ENCODE data around the gene DLGAP1.

DLGAP1 gene

DNA sequence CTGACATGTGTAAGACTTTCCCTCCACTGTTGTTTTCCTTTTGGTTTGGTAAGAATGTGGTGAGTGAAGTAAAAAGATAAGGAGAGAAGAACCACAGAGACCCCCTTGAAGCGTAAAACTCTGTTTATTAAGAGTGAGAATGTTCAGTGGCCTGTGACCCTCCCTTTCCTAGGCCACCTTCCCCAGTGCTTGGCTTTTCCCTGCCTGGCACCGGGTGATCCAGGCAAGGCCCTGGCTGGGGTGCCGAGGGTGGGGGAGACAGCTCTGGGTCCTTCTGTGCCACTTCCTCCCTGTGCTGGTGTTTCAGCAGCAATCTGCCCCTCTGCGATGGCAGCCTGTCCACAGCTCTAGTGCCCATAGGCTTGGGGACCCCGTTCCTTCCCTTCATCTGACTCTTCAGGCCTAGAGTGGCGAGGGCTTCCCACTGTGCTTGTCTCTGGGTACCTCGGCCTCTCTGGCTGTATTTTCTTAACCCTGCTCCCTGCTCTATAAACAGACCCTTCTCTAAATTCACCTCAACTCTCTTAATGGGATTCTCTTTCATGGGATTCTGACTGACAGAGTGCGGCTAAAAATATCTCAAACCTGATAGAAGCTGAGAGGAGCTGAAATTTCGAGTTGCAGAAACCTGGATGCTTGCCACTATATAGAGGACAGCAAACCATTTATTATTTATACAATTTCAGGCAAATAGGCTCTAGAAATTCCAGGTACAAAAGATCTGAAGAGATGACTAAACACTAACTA lies 461.0 kb downstream of the DLGAP1 start:
- H3K27ac ChIP-seq (ENCODE audit: low read depth, low read length): no peak overlapping the region
- no peaks in the 10 kb centered on the region for H3K9me3 ChIP-seq (ENCODE audit: control insufficient read depth in 1 of 2, low read length in 2 of 2)
- no peak overlapping the region for H3K9ac ChIP-seq (ENCODE audit: low read depth in 1 of 2, low read length in 2 of 2)
- no peaks in the 10 kb centered on the region for H3K36me3 ChIP-seq (ENCODE audit: control insufficient read depth in 1 of 2, insufficient read depth in 2 of 2, low read length in 2 of 2)
- no peaks in the 10 kb centered on the region for H3K27me3 ChIP-seq (ENCODE audit: control insufficient read depth in 1 of 2, insufficient read depth in 2 of 2, low read length in 2 of 2)
- no peak overlapping the region for H3K4me3 ChIP-seq (ENCODE audit: low read depth in 1 of 2, low read length in 2 of 2)
- no peaks in the 10 kb centered on the region for H3K4me1 ChIP-seq (ENCODE audit: control insufficient read depth in 1 of 2, insufficient read depth in 2 of 2, low read length in 2 of 2)

DNA sequence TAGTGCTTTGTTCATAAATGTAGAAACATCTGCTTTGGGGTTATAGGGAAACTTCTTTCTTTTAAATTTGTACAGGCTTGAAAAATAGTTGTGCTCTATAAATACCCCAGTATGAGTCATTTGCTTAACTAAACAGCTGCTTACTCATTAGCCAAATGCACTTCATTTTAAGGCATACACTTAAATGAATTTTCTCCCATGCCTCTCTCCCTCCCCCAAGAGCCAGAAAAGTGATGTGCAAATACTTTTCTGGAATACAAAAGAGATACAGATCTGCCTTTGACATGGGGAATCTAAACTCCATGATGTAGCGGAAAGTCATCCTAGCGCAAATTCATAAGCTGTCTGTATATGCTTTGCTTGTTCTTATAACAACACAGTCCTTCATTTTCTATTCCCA lies 469.4 kb downstream of the DLGAP1 start:
- Histone ChIP-seq H3K4me1 (ENCODE audit: control insufficient read depth in 1 of 2, insufficient read depth in 2 of 2, low read length in 2 of 2) (peaks cover 0 to 12% of the 10 kb centered on the region in 2 donors), H3K4me3 (ENCODE audit: low read depth in 1 of 2, low read length in 2 of 2) (no peak overlapping the region), H3K36me3 (ENCODE audit: control insufficient read depth in 1 of 2, insufficient read depth in 2 of 2, low read length in 2 of 2) (no peaks in the 10 kb centered on the region), H3K9ac (ENCODE audit: low read depth in 1 of 2, low read length in 2 of 2) (no peak overlapping the region), H3K27me3 (ENCODE audit: control insufficient read depth in 1 of 2, insufficient read depth in 2 of 2, low read length in 2 of 2) (no peaks in the 10 kb centered on the region), H3K27ac (ENCODE audit: low read depth, low read length) (no peak overlapping the region), H3K9me3 (ENCODE audit: control insufficient read depth in 1 of 2, low read length in 2 of 2) (no peaks in the 10 kb centered on the region)

DNA sequence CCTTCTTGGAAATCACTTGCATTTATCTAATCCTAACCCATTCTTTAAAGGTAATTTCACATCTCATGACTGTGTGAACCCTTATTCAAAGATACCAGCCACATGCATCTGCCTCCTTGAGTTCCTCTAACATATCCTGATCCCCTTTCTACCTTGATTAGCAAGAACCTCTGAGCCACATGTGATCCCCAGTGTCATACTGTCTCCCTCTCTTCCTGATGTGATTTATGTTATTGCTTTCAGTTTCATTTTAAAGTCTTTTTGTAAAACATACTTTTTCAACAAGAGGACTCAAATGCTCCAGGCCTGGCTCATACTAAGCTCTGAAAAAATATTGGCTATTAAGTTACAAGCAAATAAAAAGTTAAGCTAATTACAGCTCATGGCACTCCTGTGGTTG lies 470.1 kb downstream of the DLGAP1 start:
- Histone ChIP-seq H3K4me3 (ENCODE audit: low read depth in 1 of 2, low read length in 2 of 2) (no peak overlapping the region), H3K4me1 (ENCODE audit: control insufficient read depth in 1 of 2, insufficient read depth in 2 of 2, low read length in 2 of 2) (peaks cover 0 to 12% of the 10 kb centered on the region in 2 donors), H3K9ac (ENCODE audit: low read depth in 1 of 2, low read length in 2 of 2) (no peak overlapping the region), H3K9me3 (ENCODE audit: control insufficient read depth in 1 of 2, low read length in 2 of 2) (no peaks in the 10 kb centered on the region), H3K27me3 (ENCODE audit: control insufficient read depth in 1 of 2, insufficient read depth in 2 of 2, low read length in 2 of 2) (no peaks in the 10 kb centered on the region), H3K27ac (ENCODE audit: low read depth, low read length) (no peak overlapping the region), H3K36me3 (ENCODE audit: control insufficient read depth in 1 of 2, insufficient read depth in 2 of 2, low read length in 2 of 2) (no peaks in the 10 kb centered on the region)

DNA sequence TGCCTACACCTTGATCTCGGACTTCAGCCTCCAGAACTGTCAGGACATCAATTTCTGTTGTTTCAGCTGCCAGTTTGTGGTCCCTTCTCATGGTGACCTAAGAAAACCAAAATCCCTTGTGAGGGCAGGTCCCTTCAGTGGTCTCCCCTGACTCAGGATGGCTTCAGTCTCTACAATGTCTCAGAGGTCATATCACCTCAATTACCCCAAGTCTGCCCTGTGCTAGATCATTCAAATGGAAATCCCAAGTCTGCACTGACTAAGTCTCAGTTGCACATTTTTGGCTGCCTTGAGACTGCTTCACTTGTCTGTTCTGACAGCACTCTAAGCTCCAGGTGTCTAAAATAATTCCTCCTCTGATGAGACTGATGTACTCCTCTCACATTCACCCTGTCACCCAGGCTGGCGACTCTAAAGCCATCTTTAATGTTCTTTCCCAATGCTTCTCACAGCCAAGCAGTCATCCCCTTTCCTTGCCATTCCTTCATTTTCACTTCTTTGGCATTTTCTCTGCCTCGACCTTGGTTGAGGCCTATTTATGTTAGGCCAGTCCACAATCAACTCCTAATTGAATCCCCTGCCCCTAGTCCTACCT lies 470.8 kb downstream of the DLGAP1 start:
- H3K9ac ChIP-seq (ENCODE audit: low read depth in 1 of 2, low read length in 2 of 2): no peak overlapping the region
- H3K27me3 ChIP-seq (ENCODE audit: control insufficient read depth in 1 of 2, insufficient read depth in 2 of 2, low read length in 2 of 2): no peaks in the 10 kb centered on the region
- no peak overlapping the region for H3K4me3 ChIP-seq (ENCODE audit: low read depth in 1 of 2, low read length in 2 of 2)
- peaks cover under 1 to 4% of the 10 kb centered on the region in 2 donors for H3K9me3 ChIP-seq (ENCODE audit: control insufficient read depth in 1 of 2, low read length in 2 of 2)
- no peak overlapping the region for H3K27ac ChIP-seq (ENCODE audit: low read depth, low read length)
- H3K36me3 ChIP-seq (ENCODE audit: control insufficient read depth in 1 of 2, insufficient read depth in 2 of 2, low read length in 2 of 2): no peaks in the 10 kb centered on the region
- H3K4me1 ChIP-seq (ENCODE audit: control insufficient read depth in 1 of 2, insufficient read depth in 2 of 2, low read length in 2 of 2): peaks cover 0 to 12% of the 10 kb centered on the region in 2 donors

DNA sequence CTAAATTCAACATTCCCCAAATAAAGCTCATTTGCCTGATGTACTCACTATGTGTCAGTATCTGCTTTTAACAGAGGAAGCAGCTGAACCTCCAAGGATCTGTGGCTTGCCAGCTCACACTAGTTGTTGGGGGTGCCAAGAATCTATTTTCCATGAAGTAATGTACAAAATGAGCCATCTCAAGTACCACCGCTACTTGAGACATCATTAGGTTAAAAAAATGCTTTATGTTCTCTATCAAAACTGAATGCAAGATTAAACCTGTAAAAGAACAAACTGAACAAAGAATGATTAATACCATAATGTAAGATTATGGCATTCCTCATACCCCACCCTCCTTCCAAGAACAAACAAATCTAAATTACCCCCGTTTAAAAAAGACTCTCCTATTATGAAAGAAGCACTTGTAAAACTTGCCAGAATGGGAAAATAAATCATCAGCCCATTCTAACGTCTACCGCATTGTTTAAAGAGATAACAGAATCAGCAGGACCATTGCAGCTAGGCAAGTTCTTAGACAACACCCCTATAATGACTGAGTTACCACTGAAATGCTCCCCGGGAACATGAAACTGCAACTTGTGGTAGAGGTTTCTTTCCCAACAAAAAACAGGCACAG lies 471.6 kb downstream of the DLGAP1 start:
- H3K27ac ChIP-seq (ENCODE audit: low read depth, low read length): no peak overlapping the region
- no peak overlapping the region for H3K9ac ChIP-seq (ENCODE audit: low read depth in 1 of 2, low read length in 2 of 2)
- H3K9me3 ChIP-seq (ENCODE audit: control insufficient read depth in 1 of 2, low read length in 2 of 2): peaks cover 7 to 11% of the 10 kb centered on the region in 2 donors
- no peaks in the 10 kb centered on the region for H3K27me3 ChIP-seq (ENCODE audit: control insufficient read depth in 1 of 2, insufficient read depth in 2 of 2, low read length in 2 of 2)
- H3K4me3 ChIP-seq (ENCODE audit: low read depth in 1 of 2, low read length in 2 of 2): no peak overlapping the region
- H3K4me1 ChIP-seq (ENCODE audit: control insufficient read depth in 1 of 2, insufficient read depth in 2 of 2, low read length in 2 of 2): peaks cover 0 to 12% of the 10 kb centered on the region in 2 donors
- no peaks in the 10 kb centered on the region for H3K36me3 ChIP-seq (ENCODE audit: control insufficient read depth in 1 of 2, insufficient read depth in 2 of 2, low read length in 2 of 2)

DNA sequence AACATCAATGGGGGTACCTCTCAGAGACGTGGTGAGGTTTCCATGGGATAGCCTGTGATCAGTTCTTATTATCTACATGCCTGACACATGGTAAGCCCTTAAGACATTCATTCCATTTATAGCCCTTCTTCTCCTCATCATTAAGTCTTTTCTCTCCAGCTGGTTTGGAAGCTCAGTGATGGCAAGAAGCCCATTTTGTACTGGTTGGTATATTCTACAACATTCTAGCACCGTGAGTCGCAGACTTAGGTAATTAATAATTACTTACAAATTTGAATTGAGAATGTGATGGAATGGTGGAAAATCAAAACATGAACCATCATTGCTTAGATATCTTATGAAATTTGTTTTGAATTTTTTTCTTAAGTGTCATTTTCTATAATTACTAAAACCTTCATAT lies 472.6 kb downstream of the DLGAP1 start:
- H3K27ac ChIP-seq (ENCODE audit: low read depth, low read length): no peak overlapping the region
- no peak overlapping the region for H3K4me3 ChIP-seq (ENCODE audit: low read depth in 1 of 2, low read length in 2 of 2)
- peaks cover 0 to 12% of the 10 kb centered on the region in 2 donors for H3K4me1 ChIP-seq (ENCODE audit: control insufficient read depth in 1 of 2, insufficient read depth in 2 of 2, low read length in 2 of 2)
- no peaks in the 10 kb centered on the region for H3K36me3 ChIP-seq (ENCODE audit: control insufficient read depth in 1 of 2, insufficient read depth in 2 of 2, low read length in 2 of 2)
- H3K9me3 ChIP-seq (ENCODE audit: control insufficient read depth in 1 of 2, low read length in 2 of 2): peaks cover 11 to 14% of the 10 kb centered on the region in 2 donors
- H3K27me3 ChIP-seq (ENCODE audit: control insufficient read depth in 1 of 2, insufficient read depth in 2 of 2, low read length in 2 of 2): no peaks in the 10 kb centered on the region
- no peak overlapping the region for H3K9ac ChIP-seq (ENCODE audit: low read depth in 1 of 2, low read length in 2 of 2)

DNA sequence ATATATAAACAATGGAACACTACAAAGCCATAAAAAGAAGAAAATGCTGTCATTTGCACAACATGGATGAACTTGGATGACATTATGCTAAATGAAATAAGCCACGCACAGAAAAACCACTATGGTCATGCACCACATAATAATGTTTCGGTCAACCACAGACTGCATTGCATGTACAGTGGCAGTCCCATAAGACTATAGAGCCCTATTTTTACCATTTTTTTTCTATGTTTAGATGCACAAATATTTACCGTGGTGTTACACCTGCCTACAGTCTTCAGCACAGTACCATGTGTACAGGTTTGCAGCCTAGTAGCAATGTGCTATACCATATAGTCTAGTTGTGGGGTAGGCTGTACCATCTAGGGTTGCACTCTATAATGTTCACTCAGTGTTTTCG lies 476.1 kb downstream of the DLGAP1 start:
- H3K4me1 ChIP-seq (ENCODE audit: control insufficient read depth in 1 of 2, insufficient read depth in 2 of 2, low read length in 2 of 2): peaks cover 0 to 7% of the 10 kb centered on the region in 2 donors
- H3K9me3 ChIP-seq (ENCODE audit: control insufficient read depth in 1 of 2, low read length in 2 of 2): peaks cover 11 to 14% of the 10 kb centered on the region in 2 donors
- no peaks in the 10 kb centered on the region for H3K36me3 ChIP-seq (ENCODE audit: control insufficient read depth in 1 of 2, insufficient read depth in 2 of 2, low read length in 2 of 2)
- no peak overlapping the region for H3K4me3 ChIP-seq (ENCODE audit: low read depth in 1 of 2, low read length in 2 of 2)
- H3K27me3 ChIP-seq (ENCODE audit: control insufficient read depth in 1 of 2, insufficient read depth in 2 of 2, low read length in 2 of 2): no peaks in the 10 kb centered on the region
- no peak overlapping the region for H3K9ac ChIP-seq (ENCODE audit: low read depth in 1 of 2, low read length in 2 of 2)
- no peak overlapping the region for H3K27ac ChIP-seq (ENCODE audit: low read depth, low read length)

DNA sequence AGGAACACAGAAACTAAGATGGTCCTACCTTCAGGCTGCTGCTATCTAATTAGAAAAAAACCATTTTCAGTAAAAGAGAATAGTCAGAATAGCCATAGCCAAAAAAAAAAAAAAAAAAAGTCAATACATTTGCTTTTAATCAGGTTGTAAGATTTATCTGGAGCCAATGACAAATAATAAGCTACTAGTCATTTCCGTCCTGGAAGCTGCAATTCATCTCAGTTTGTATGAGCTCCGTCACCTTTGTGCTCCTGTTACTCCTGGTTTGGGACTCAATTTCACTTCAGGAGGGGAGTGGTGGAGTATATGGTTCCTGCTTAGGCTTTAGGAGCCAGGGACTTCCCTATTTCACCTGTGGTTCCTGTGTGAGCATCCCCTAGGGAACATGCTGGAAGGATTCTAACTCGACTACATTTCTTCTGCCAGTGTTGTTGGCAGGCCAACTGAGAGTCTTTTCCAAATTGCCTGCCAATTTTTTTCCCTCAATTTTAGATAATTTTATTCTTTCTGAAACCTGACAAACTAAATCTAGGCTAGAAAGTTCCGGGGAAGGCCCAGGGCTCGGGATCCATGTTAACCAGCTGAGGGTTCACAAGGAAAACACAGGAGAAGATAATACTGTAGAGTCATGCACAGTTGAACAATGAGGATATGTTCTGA lies 481.8 kb downstream of the DLGAP1 start:
- Histone ChIP-seq H3K36me3 (ENCODE audit: control insufficient read depth in 1 of 2, insufficient read depth in 2 of 2, low read length in 2 of 2) (no peaks in the 10 kb centered on the region), H3K4me3 (ENCODE audit: low read depth in 1 of 2, low read length in 2 of 2) (no peak overlapping the region), H3K9ac (ENCODE audit: low read depth in 1 of 2, low read length in 2 of 2) (no peak overlapping the region), H3K27me3 (ENCODE audit: control insufficient read depth in 1 of 2, insufficient read depth in 2 of 2, low read length in 2 of 2) (no peaks in the 10 kb centered on the region), H3K9me3 (ENCODE audit: control insufficient read depth in 1 of 2, low read length in 2 of 2) (peaks cover 2% of the 10 kb centered on the region in 2 donors), H3K4me1 (ENCODE audit: control insufficient read depth in 1 of 2, insufficient read depth in 2 of 2, low read length in 2 of 2) (no peaks in the 10 kb centered on the region), H3K27ac (ENCODE audit: low read depth, low read length) (no peak overlapping the region)

DNA sequence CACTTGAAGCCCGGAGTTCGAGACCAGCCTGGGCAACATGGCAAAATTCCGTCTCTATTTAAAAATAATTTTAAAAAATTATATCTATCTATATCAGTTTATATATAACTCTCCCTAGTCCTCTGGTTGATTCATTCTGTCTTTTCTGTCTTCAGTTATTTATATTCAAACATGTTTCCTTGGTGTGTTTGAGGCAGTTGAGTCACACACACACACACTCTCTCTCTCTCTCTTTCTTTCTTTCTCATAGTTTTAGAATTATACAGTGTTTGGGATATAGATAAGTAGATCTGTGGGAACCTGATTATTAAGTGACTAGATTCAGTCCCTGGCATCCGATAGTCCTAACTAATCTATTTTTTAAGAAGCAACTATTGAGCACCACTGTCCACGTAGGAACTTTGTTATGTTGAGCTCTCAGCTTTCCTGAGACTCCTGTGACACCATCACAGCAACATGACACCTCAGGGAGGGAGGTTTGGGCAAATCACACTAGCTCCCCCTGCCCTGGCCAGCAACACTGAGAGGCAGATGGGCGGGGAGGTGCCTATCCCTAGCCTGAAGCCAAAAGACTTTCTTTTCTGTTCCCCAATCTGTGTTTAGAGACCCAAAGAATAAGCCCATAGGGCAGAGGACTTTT lies 482.7 kb downstream of the DLGAP1 start:
- Histone ChIP-seq H3K27me3 (ENCODE audit: control insufficient read depth in 1 of 2, insufficient read depth in 2 of 2, low read length in 2 of 2) (no peaks in the 10 kb centered on the region), H3K4me3 (ENCODE audit: low read depth in 1 of 2, low read length in 2 of 2) (no peak overlapping the region), H3K27ac (ENCODE audit: low read depth, low read length) (no peak overlapping the region), H3K4me1 (ENCODE audit: control insufficient read depth in 1 of 2, insufficient read depth in 2 of 2, low read length in 2 of 2) (no peaks in the 10 kb centered on the region), H3K9ac (ENCODE audit: low read depth in 1 of 2, low read length in 2 of 2) (no peak overlapping the region), H3K9me3 (ENCODE audit: control insufficient read depth in 1 of 2, low read length in 2 of 2) (no peaks in the 10 kb centered on the region), H3K36me3 (ENCODE audit: control insufficient read depth in 1 of 2, insufficient read depth in 2 of 2, low read length in 2 of 2) (no peaks in the 10 kb centered on the region)

DNA sequence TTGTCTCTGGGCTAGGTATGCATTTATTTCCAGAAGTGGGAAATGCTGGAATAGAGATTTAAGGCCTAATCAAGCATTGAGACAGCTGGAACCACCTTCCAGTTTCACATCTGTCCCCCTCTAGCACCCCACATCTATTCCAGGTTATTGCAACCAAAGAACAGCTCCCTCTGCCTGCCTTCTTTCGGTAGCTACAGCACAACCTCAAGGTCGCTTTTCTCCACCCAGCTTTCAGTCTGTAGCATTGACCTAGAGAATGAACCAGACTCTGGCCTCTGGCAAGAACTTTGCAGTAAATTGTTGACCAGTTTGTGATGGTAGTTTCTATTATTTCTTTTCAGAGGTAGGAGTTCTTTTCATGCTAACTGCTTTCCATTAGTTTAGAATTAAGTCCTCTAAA lies 484.2 kb downstream of the DLGAP1 start:
- no peaks in the 10 kb centered on the region for H3K36me3 ChIP-seq (ENCODE audit: control insufficient read depth in 1 of 2, insufficient read depth in 2 of 2, low read length in 2 of 2)
- no peak overlapping the region for H3K4me3 ChIP-seq (ENCODE audit: low read depth in 1 of 2, low read length in 2 of 2)
- no peak overlapping the region for H3K27ac ChIP-seq (ENCODE audit: low read depth, low read length)
- no peaks in the 10 kb centered on the region for H3K9me3 ChIP-seq (ENCODE audit: control insufficient read depth in 1 of 2, low read length in 2 of 2)
- H3K9ac ChIP-seq (ENCODE audit: low read depth in 1 of 2, low read length in 2 of 2): no peak overlapping the region
- H3K4me1 ChIP-seq (ENCODE audit: control insufficient read depth in 1 of 2, insufficient read depth in 2 of 2, low read length in 2 of 2): no peaks in the 10 kb centered on the region
- no peaks in the 10 kb centered on the region for H3K27me3 ChIP-seq (ENCODE audit: control insufficient read depth in 1 of 2, insufficient read depth in 2 of 2, low read length in 2 of 2)

Measured in duodenal mucosa (tissue), 2 donors.